ENCODE measurements around the gene MPZL3. TPM values are rescaled to one million over a fixed set of nuclear protein-coding genes. Genes with fewer than 3 reads are reported as not detected.

Gene MPZL3
- total RNA-seq, 4 donors from 2014 or later: 6.9 to 15.3 (median 12.3) TPM

GRCh38 chr11:118224511-118225188 lies 27.5 kb downstream of the MPZL3 start, which contains the start of gene JAML:
TSS of gene JAML (minus strand) at chr11:118225011. CDS start at chr11:118214866, 10,145 bp downstream.
- WGBS, 2 donors: 64 to 74% methylated on average over 6 of the region's 6 CpGs
- Histone ChIP-seq H3K4me3 (replicated peaks in 1 of 3) (no peak within 1 kb of the TSS), H3K9me3 (no peaks in the 10 kb centered on the region), H3K27ac (no peak within 1 kb of the TSS), H3K27me3 (no peaks in the 10 kb centered on the region), H3K36me3 (peaks cover 9% of the 10 kb centered on the region in 2 donors), H3K4me1 (no peaks in the 10 kb centered on the region)
- peak in 1 of 2 donors; percentile 10 for DNase-seq
- TF ChIP-seq POLR2A (IDR thresholded peaks at IDR 0.05): no peak
- TF ChIP-seq, protein P1, sequence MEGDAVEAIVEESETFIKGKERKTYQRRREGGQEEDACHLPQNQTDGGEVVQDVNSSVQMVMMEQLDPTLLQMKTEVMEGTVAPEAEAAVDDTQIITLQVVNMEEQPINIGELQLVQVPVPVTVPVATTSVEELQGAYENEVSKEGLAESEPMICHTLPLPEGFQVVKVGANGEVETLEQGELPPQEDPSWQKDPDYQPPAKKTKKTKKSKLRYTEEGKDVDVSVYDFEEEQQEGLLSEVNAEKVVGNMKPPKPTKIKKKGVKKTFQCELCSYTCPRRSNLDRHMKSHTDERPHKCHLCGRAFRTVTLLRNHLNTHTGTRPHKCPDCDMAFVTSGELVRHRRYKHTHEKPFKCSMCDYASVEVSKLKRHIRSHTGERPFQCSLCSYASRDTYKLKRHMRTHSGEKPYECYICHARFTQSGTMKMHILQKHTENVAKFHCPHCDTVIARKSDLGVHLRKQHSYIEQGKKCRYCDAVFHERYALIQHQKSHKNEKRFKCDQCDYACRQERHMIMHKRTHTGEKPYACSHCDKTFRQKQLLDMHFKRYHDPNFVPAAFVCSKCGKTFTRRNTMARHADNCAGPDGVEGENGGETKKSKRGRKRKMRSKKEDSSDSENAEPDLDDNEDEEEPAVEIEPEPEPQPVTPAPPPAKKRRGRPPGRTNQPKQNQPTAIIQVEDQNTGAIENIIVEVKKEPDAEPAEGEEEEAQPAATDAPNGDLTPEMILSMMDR (IDR thresholded peaks at IDR 0.05): no peak
- intact Hi-C loops (cut with DNase I): no loop called here

- Histone ChIP-seq H3K4me3 (replicated peaks in 1 of 3) (no peak overlapping the region), H3K27me3 (no peaks in the 10 kb centered on the region), H3K36me3 (peaks cover 3 to 9% of the 10 kb centered on the region in 2 donors), H3K9me3 (no peaks in the 10 kb centered on the region), H3K27ac (no peak overlapping the region), H3K4me1 (no peaks in the 10 kb centered on the region)
- DNase-seq: no peak
- TF ChIP-seq, protein P1 (IDR thresholded peaks at IDR 0.05): no peak
- no peak for TF ChIP-seq POLR2A (IDR thresholded peaks at IDR 0.05)
- WGBS, 2 donors: 82 to 97% methylated on average over 6 of the region's 6 CpGs
- intact Hi-C loops (cut with DNase I): no loop called here
These were observed 28.2 kb downstream of the MPZL3 start for GRCh38 chr11:118223992-118224391.

DNA sequence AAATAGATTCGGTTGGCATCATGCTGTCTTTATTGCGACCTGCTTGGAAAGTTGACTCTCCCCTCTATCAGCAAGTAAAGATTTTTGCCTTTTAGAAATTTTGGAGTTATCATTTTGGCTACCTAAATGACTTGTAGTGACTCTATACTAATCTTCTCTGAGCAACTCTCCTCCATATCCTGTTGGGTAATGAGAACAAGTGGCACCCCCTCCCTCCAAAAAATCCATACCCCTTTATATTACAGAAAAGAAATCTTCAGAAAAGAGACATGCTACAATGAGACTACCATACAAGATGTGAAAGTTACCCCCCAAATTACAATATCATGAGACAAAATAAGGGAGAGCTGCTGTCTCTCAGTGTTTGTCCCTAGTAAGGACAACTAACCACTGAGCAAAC lies 28.6 kb downstream of the MPZL3 start:
- no peaks in the 10 kb centered on the region for H3K4me1 ChIP-seq
- no peak overlapping the region for H3K4me3 ChIP-seq (replicated peaks in 1 of 3)
- no peak overlapping the region for H3K27ac ChIP-seq
- 86 to 91% methylated on average over 2 of the region's 2 CpGs for WGBS, 2 donors
- TF ChIP-seq POLR2A (IDR thresholded peaks at IDR 0.05): no peak
- TF ChIP-seq, protein P1 (IDR thresholded peaks at IDR 0.05): no peak
- intact Hi-C loops (cut with DNase I): no loop called here
- DNase-seq: no peak
- no peaks in the 10 kb centered on the region for H3K27me3 ChIP-seq
- H3K9me3 ChIP-seq: no peaks in the 10 kb centered on the region
- H3K36me3 ChIP-seq: peaks cover 3 to 9% of the 10 kb centered on the region in 2 donors

DNA sequence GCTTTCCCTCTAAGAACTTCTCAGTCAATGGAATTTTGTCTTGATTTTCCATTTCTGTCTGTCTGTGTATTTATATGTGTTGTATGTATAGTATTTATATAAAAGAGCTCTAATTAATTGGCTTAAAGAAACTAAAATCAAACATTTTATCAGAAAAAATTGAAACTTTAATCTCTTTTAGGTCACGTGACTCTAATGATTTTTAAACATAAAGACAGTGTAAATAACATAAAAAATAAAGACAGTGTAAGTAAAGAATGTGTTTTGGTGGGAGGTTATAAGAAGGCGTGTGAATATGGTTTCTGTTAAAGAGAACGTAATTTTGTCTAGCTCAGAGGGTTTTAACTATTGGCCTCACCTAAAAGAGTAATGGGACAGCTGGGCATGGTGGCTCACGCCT lies 29.7 kb downstream of the MPZL3 start:
- DNase-seq: no peak
- H3K4me1 ChIP-seq: no peaks in the 10 kb centered on the region
- TF ChIP-seq POLR2A (IDR thresholded peaks at IDR 0.05): no peak
- TF ChIP-seq, protein P1 (IDR thresholded peaks at IDR 0.05): no peak
- intact Hi-C loops (cut with DNase I): no loop called here
- H3K36me3 ChIP-seq: peaks cover 0 to 9% of the 10 kb centered on the region in 2 donors
- H3K27me3 ChIP-seq: no peaks in the 10 kb centered on the region
- H3K9me3 ChIP-seq: no peaks in the 10 kb centered on the region
- H3K27ac ChIP-seq: no peak overlapping the region
- 62 to 67% methylated on average over 4 of the region's 4 CpGs for WGBS, 2 donors
- H3K4me3 ChIP-seq (replicated peaks in 1 of 3): no peak overlapping the region

- H3K27me3 ChIP-seq: no peaks in the 10 kb centered on the region
- H3K36me3 ChIP-seq: peaks cover 0 to 3% of the 10 kb centered on the region in 2 donors
- TF ChIP-seq POLR2A (IDR thresholded peaks at IDR 0.05): no peak
- TF ChIP-seq, protein P1 (IDR thresholded peaks at IDR 0.05): no peak
- no peak overlapping the region for H3K27ac ChIP-seq
- peaks cover 0 to 4% of the 10 kb centered on the region in 2 donors for H3K4me1 ChIP-seq
- no peak overlapping the region for H3K4me3 ChIP-seq (replicated peaks in 1 of 3)
- WGBS, 2 donors: 60 to 66% methylated on average over 5 of the region's 5 CpGs
- intact Hi-C loops (cut with DNase I): no loop called here
- no peaks in the 10 kb centered on the region for H3K9me3 ChIP-seq
- DNase-seq: no peak
These were observed 30.7 kb downstream of the MPZL3 start for GRCh38 chr11:118221419-118221818.
